ENCODE measurements around the gene SERTAD3. TPM values are rescaled to one million over a fixed set of nuclear protein-coding genes. Genes with fewer than 3 reads are reported as not detected.
"Not testable (repeated sequence)": the region's sequence is repeated elsewhere in the genome, so short reads cannot be mapped to it uniquely, and the experiment has no call there.

The SERTAD3 gene
- total RNA-seq, 1 donor from 2014 or later, result 40.3 TPM

GRCh38 chr19:40466219-40466984 lies 22.3 kb upstream of the SERTAD3 start:
- TF ChIP-seq, protein P1, sequence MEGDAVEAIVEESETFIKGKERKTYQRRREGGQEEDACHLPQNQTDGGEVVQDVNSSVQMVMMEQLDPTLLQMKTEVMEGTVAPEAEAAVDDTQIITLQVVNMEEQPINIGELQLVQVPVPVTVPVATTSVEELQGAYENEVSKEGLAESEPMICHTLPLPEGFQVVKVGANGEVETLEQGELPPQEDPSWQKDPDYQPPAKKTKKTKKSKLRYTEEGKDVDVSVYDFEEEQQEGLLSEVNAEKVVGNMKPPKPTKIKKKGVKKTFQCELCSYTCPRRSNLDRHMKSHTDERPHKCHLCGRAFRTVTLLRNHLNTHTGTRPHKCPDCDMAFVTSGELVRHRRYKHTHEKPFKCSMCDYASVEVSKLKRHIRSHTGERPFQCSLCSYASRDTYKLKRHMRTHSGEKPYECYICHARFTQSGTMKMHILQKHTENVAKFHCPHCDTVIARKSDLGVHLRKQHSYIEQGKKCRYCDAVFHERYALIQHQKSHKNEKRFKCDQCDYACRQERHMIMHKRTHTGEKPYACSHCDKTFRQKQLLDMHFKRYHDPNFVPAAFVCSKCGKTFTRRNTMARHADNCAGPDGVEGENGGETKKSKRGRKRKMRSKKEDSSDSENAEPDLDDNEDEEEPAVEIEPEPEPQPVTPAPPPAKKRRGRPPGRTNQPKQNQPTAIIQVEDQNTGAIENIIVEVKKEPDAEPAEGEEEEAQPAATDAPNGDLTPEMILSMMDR (IDR thresholded peaks at IDR 0.05), result no peak
- Mint-ChIP-seq H3K4me3 (ENCODE audit: unreplicated experiment) (peak overlapping the region; percentile 94), H3K27ac (ENCODE audit: unreplicated experiment) (peak overlapping the region; percentile 59), H3K9me3 (ENCODE audit: low read depth) (no peaks in the 10 kb centered on the region), H3K36me3 (ENCODE audit: low read depth) (peaks cover 2% of the 10 kb centered on the region), H3K4me1 (ENCODE audit: low read depth) (peaks cover 29% of the 10 kb centered on the region), H3K27me3 (ENCODE audit: low read depth) (peaks cover 6% of the 10 kb centered on the region)
- no peak for DNase-seq (ENCODE audit: low spot score)

GRCh38 chr19:40465557-40466218 lies 21.6 kb upstream of the SERTAD3 start, which contains the start of gene BLVRB:
BLVRB (minus strand) TSS chr19:40465745; CDS start chr19:40465688, 57 bp downstream.
- H3K4me1 Mint-ChIP-seq (ENCODE audit: low read depth), result peaks cover 29% of the 10 kb centered on the region
- DNase-seq (ENCODE audit: low spot score), result peak; percentile 100
- H3K27ac Mint-ChIP-seq (ENCODE audit: unreplicated experiment), result peak within 1 kb of the TSS; percentile 97
- peaks cover 4% of the 10 kb centered on the region for H3K36me3 Mint-ChIP-seq (ENCODE audit: low read depth)
- H3K27me3 Mint-ChIP-seq (ENCODE audit: low read depth), result peaks cover 6% of the 10 kb centered on the region
- TF ChIP-seq, protein P1 (IDR thresholded peaks at IDR 0.05), result no peak
- peak within 1 kb of the TSS; percentile 94 for H3K4me3 Mint-ChIP-seq (ENCODE audit: unreplicated experiment)
- H3K9me3 Mint-ChIP-seq (ENCODE audit: low read depth), result no peaks in the 10 kb centered on the region

GRCh38 chr19:40465025-40465556 lies 21.0 kb upstream of the SERTAD3 start:
- peak overlapping the region; percentile 97 for H3K27ac Mint-ChIP-seq (ENCODE audit: unreplicated experiment)
- no peak for DNase-seq (ENCODE audit: low spot score)
- H3K4me1 Mint-ChIP-seq (ENCODE audit: low read depth), result peaks cover 29% of the 10 kb centered on the region
- peaks cover 6% of the 10 kb centered on the region for H3K27me3 Mint-ChIP-seq (ENCODE audit: low read depth)
- no peaks in the 10 kb centered on the region for H3K9me3 Mint-ChIP-seq (ENCODE audit: low read depth)
- TF ChIP-seq, protein P1 (IDR thresholded peaks at IDR 0.05), result no peak
- H3K36me3 Mint-ChIP-seq (ENCODE audit: low read depth), result peaks cover 4% of the 10 kb centered on the region
- peak overlapping the region; percentile 94 for H3K4me3 Mint-ChIP-seq (ENCODE audit: unreplicated experiment)

GRCh38 chr19:40464059-40465024 lies 20.2 kb upstream of the SERTAD3 start:
- Mint-ChIP-seq H3K27me3 (ENCODE audit: low read depth) (peaks cover 6% of the 10 kb centered on the region), H3K4me1 (ENCODE audit: low read depth) (peaks cover 29% of the 10 kb centered on the region), H3K9me3 (ENCODE audit: low read depth) (no peaks in the 10 kb centered on the region), H3K36me3 (ENCODE audit: low read depth) (peaks cover 4% of the 10 kb centered on the region), H3K27ac (ENCODE audit: unreplicated experiment) (peak overlapping the region; percentile 97), H3K4me3 (ENCODE audit: unreplicated experiment) (peak overlapping the region; percentile 94)
- no peak for DNase-seq (ENCODE audit: low spot score)
- TF ChIP-seq, protein P1 (IDR thresholded peaks at IDR 0.05), result peak; percentile 87

DNA sequence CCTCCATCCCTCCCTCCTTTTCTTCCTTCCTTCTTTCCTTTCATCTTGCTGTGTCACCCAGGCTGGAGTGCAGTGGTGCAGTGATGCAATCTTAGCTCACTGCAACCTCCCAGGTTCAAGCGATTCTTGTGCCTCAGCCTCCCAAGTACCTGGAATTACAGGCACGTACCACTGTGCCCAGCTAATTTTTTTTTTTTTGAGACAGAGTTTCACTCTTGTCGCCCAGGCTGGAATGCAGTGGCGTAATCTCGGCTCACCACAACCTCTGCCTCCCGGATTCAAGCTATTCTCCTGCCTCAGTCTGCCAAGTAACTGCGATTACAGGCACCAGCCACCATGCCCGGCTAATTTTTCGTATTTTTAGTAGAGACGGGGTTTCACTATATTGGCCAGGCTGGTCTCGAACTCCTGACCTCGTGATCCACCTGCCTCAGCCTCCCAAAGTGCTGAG lies 19.5 kb upstream of the SERTAD3 start:
- not testable (repeated sequence) for H3K27me3 Mint-ChIP-seq (ENCODE audit: low read depth); H3K9me3 Mint-ChIP-seq (ENCODE audit: low read depth); H3K36me3 Mint-ChIP-seq (ENCODE audit: low read depth); DNase-seq (ENCODE audit: low spot score); H3K4me3 Mint-ChIP-seq (ENCODE audit: unreplicated experiment)
- Mint-ChIP-seq H3K4me1 (ENCODE audit: low read depth) (peaks cover 29% of the 10 kb centered on the region), H3K27ac (ENCODE audit: unreplicated experiment) (peak overlapping the region; percentile 63)

Measured in chondrocyte (in vitro differentiated cells).